CD4-positive, alpha-beta T cell treated with Interleukin-4 for 4 hours (primary cell): Measurements from ENCODE around the gene DDX20.
"Not testable (repeated sequence)": the region's sequence is repeated elsewhere in the genome, so short reads cannot be mapped to it uniquely, and the experiment has no call there.

Experiments
- DNase-seq: peaks from one replicate; pipeline ENCODE4 v3.0.0-alpha.2; 2020

The DDX20 gene

GRCh38 chr1:111734426-111734825, 21.3 kb upstream of the DDX20 start:
- DNase-seq, result no peak

GRCh38 chr1:111734856-111735255, 20.8 kb upstream of the DDX20 start:
- no peak for DNase-seq

DNA sequence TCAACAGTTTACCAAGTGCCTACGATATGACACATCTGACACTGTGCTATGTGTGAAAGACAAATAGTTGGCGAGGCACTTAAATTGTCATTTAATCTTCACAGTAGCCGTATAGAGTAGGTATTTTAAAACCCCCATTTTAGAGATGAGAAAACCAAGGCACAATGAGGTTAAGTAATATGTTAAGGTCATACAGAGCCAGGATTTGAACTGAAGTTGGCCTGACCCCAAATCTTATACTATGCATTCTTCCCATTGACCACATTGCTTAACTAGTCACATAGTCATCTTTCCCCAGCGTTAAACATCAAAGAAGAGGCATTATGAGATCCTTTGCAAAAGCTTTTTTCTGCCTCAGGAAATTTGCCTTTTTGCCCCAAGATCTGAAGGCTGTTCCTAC, 20.4 kb upstream of the DDX20 start:
- DNase-seq, result no peak

DNA sequence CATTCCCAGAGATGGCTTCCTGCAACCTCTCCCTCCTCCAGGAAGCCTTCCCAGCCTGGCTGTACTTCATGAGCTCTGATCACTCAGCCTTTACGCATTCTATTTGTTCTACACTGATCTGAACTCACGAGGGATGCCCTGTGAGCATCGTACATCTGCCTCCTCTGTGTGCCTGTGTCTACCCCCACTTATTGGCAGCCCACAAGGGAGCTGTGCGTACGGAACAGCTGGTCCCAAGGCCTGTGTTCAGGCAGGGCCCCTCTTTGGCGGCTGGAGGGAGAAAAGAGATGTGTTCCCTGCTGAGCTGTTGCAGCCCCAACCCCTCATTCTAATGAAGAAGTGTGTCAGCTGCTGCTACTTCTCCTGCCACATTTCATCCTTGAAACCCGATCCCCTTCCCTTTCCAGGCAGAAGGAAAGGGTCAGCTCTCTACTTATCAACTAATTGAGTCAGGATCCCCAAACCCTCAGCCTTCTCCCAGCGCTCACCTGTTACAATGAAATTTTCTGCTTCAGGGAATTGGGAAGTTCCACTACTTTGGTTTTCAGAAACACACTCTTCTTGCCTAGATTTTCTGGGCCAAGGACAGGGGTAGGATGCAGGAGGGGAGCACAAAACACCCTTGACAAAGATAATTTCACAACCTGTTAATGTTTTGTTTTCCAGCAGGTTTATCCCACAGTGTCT, 19.7 kb upstream of the DDX20 start:
- no peak for DNase-seq

DNA sequence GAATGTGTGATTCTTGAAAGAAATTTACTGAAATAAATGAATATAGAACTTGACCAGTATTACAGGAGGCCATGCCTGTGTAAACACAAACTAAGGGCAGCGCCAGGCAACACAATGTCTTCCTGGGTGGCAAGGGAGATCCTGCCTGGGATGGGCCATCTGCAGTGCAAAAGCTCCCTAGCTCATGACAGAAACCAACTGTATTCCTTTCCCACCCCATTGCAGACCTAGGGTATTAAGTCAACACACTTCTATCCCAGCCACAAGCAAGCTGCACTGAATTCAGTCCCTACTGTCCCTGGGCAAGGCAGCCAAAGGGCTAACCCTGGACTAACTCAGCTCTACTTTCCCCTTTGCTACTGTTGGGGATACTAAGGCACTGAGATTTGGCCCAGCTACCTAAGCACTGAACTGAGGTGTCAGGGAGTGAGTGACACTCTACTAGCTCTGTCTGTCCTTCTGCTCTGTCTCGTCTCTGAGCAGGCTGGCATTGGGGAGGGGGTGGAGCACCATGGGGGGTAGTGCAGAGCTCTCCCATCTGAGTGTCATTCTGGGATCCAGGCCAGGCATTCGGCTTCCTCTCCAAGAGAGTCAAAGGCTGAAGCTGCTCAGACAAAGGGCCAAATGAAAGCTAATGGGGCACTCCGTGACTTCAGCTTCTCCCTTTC, 19.0 kb upstream of the DDX20 start:
- no peak for DNase-seq

GRCh38 chr1:111737216-111738132, 18.2 kb upstream of the DDX20 start:
- DNase-seq, result no peak

- DNase-seq, result no peak
These were observed 17.6 kb upstream of the DDX20 start for GRCh38 chr1:111738133-111738435.

DNA sequence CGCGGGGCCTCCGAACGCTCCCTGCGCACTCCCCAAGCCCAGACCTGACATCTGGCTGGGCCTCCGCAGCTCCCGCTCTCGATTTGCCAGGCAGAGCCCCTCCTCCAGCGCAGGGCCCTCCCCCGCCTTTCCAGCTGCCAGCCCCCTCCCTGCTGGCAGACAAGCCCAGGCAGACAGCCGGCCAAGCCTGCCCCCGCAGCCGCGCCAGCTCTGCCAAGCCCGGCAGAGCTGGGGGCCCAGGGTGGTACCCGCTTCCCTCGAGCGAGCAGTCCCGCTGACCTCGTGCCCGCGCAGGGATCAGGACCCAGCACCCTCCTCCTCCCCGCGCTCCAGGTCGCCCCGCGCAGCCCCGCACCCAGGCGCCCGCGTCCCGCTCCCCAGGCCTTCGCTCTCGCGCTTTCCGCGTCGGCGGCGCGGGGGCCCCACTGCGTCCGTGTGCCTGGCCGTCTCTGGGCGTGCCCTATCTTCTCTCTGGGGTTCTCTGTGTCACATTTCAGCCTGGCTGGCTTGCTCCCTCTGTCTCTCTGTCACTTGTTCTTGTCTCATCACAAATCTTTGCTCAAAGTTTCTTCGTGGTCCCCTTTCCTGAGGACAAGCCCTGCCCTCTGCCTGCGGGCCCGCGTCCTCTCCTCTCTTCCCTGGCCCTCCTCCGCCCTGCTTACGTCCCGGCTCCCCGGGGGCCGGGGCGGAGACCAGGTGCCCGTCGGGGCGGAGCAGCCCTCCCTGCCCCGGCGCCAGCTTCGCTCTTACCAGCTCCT, 17.1 kb upstream of the DDX20 start:
- DNase-seq, result peak; percentile 24

DNA sequence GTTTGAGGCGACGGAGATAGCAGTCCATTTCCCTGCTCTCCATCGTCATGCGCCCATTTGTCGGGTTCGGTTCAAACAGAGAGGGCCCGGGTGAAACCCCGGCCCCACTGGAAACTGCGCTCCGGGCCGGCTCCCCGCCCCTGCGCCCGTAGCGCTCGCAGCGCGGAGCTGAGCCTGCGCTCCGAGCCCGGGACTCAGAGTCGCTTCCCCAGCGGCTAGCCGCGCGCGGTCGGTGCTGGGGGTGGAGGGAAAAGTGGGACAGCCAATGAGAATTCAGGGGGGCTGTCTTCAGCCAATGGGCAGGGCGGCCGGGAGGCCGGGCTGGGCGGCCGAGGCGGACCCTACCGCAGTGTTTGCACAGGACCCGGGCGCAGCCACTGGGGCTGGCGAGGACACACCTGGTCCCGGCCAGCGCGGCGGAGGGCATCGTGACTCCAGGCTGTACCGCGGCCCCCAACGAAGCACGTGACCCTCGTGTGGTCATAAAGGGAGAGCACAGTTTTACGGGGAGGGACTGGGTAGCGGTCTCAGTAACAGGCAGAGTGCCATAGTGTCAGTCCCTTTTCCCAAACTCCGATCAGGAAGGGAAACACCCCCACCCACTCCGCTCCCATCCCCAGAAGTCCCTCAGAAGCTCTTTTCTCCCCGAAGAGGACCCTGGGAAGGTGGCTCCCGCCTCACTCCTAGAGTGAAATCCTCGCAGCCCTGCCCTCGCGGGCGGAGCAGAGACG, 16.3 kb upstream of the DDX20 start, which contains the start of gene INKA2:
TSS of gene INKA2 (minus strand) at position 202 of the 731 bp plus-strand sequence. CDS start at position 49, 153 bp downstream.
- DNase-seq, result peak; percentile 71

GRCh38 chr1:111739925-111740765, 15.6 kb upstream of the DDX20 start:
- no peak for DNase-seq

DNA sequence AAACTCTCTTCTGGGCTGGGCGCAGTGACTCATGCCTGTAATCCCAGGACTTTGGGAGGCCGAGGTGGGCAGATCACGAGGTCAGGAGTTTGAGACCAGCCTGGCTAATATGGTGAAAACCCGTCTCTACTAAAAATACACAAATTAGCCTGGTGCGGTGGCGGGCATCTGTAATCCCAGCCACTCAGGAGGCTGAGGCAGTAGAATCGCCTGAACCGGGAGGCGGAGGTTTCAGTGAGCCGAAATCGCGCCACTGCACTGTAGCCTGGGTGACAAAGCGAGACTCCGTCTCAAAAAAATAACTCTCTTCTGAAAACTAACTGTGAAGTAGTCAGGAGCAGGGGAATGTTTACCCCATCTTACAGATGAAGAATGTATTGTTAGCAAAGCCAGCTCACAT, 13.4 kb upstream of the DDX20 start:
- DNase-seq, result not testable (repeated sequence)

DNA sequence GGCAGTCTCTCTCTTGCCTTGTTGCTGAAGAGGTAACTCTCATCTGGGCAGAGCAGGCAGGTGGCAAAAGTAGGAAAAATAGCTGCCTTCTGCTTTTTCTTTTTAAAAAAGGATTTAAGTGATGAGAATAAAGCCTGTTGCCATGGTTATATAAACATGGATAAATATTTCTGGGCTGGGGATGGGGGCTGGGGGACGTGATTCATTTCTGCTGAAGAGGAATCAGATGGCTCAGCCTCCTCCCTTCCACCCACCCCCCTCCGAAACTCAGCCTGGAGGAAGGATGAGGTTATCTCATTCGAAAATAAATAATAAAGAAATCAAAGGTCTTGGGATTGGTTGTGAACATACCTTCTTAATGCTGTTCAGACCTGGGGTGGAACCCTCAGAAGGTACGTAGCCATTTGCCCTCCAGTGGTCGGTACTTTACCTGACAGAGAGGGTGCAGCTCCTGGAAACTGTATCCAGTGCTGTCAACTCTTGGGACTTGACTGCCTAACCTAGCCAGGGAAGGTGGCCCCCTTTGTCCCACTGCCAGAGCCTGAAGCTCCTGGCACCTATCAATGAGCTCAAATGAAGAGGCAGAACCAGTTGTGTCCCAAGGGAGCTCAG, 12.7 kb upstream of the DDX20 start:
- DNase-seq, result peak; percentile 37

GRCh38 chr1:111743679-111744101, 12.0 kb upstream of the DDX20 start:
- no peak for DNase-seq

- no peak for DNase-seq
These were observed 9.8 kb upstream of the DDX20 start for GRCh38 chr1:111745675-111746613.

DNA sequence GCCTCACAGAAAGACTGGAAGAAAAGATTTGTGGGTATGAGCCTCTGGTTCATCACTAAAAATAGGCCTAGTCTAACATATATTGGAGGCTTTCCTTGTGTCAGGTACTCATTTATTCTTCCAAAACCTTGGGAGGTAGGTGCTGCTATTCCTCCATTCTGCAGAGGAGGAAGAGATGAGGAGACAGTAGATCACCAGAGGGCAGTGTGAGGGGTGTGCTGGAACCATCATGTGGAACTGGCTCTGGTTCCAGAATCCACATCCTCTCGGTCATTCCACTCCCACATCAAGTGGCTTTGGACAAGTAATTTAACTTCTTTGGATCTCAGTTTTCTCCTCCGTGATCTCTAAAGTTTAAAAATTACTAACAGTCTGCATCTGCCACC, 9.1 kb upstream of the DDX20 start:
- no peak for DNase-seq

GRCh38 chr1:111747282-111747734, 8.4 kb upstream of the DDX20 start:
- peak; percentile 77 for DNase-seq

DNA sequence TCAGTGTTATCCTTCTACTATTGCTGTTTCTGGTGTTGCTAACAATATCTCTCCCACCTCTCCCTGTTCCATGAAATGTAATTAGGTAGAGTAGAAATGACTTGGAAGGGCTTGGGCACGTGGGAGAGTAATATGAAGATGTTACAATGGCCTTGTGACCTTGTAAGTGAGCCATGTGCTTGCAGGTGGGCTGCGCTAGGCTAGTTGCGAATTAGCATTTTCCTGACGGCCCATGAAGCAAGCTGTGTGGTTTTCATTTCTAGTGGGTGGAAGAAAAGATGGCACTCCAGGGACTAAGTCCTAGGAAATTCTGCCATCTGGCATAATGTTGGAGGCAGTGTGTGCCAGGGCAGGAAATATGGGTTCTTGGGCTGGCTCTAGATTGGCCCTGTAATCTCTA, 7.8 kb upstream of the DDX20 start:
- DNase-seq, result no peak

DNA sequence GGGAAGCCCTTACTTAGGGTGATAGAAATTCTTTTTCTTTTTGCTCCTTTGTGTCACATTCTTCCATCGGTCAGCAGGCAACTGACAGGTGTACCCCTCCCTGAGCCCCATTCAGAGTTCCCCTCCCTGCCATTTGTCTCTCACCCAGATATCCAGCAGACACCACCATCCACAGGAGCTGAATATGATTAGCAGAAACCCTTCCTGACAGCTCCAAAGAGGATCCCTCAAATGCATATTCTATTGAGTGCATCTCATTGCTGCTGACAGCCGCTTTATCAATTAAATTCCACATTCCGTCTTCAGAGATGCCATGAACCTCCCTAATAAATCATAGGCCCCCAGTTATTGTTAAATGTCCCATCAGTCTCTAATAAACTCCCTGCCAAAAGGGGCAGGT, 6.1 kb upstream of the DDX20 start:
- DNase-seq, result no peak

- no peak for DNase-seq
These were observed 4.8 kb upstream of the DDX20 start for GRCh38 chr1:111750856-111751255.
